ENCODE measurements around the gene TYMP. TPM values are rescaled to one million over a fixed set of nuclear protein-coding genes. Genes with fewer than 3 reads are reported as not detected.

The TYMP gene
- total RNA-seq: 46.3 and 57.6 TPM in 2 replicates

DNA sequence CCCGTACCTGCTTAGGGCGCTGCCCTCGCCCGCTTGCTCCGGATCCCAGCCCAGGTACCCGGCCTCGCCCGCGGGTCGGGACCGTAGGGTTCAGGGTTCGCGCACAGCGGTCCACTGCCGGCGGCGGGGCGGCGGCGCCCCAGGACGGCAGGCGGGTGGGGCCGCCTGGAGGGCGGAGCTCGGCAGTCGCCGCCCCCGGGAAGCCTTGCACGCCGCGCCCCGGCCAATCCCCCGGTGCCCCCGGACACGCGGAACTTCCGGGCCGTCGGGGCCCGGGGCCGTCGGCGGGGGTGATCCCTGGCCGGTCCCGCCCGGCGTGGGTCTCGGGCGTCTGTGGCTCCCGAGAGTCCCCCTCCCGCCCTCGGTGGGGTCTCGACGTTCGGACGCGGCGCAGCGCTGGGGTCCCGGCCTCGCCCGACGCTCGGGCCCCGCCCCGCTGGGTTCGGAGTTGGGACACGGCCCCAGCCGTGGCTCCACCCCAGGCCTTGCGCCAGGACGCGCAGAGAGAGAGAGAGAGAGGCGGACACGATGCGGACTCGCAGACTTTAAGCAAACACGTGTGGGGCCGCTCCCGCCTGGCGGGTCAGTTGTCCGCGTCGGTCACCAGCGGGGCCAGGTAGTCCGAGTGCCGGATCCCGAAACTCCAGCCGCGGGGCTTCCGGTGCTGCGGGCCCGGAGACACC lies at the start of gene TYMP:
TYMP (minus strand) TSS at position 116 of the 683 bp plus-strand sequence. CDS start 303 bp downstream, outside the sequence.

DNA sequence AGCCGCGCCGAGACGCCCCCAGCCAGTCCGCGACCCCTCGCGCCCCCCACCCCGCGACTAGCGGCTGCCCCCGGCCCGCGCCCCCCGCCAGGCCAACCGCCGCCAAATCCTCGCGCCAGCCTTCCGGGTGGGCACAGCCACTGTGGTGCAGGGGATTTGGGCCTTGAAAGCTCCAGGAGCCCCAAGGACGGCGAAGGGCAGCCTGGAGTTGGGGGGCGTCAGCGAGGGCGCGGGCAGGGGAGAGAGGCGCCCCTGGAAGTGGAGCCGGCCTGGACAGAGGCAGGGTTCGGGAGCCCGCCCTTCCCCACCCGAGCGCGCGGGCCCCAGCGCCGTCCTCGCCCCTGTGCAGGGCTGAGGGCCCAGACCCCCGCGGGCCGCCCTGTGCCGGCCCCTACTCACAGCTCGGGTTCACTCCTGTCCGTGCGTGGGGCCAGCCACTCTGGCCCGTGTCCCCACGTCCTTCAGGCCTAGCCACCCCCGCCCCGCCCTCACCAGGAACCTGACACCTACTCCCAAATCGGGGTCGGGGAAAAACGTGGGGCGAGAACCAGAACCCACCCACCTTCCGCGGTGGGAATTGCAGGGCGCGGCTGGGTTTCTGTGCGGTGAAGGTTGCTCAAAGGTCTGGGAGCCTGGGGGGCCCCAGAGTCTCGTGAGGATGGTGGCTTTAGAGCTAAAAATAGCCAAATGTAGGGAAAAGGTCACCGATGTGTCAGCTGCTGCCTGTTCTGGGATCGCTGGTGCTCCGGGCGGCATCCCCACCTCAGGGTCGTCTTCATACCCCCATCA lies 48.4 kb upstream of the TYMP start, which contains the start of gene CPT1B:
CPT1B (minus strand) TSS at position 441 of the 789 bp plus-strand sequence. CDS start 512 bp downstream, outside the sequence.

DNA sequence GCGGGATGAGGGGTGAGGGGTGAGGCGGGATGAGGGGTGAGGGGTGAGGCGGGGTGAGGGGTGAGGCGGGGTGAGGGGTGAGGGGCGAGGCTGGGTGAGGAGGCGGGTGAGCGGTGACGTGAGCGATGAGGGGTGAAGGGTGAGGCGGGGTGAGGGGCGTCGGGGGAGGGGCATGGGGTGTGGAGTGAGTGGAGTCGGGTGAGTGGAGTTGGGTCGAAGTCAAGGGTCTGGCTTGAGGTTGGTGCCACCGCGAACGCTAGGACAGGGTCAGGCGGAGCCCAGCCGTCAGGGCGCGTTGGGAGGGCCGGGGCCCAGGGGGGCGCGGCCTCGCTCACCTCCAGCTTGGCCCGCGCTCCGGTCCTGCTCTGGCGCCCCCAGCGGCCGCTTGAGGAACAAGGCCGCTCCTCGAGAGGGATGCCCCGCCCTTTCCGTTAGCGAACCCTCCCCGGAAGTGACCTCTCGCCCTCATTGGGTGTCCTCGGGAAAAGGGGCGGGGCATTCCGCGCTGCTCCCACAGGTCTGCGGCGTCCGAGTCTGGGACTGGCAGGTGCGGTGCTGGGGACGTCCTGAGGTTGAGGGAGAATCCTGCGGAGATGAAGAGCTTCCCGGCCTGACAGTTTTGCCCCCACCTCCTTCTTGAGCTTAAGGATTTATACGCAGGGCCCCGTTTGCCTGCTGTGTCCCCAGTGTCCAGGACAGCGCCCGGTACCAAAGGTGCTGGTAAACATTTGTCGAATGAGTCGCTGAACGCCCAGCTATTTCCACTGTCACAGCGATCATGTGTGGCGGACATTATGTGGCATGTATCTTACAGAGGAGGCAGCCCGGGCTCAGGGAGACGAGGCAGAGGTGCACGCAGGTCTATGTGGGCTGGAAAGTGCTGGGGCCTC lies 33.0 kb upstream of the TYMP start, which contains the start of gene SYCE3:
SYCE3 (minus strand) TSS at position 397 of the 890 bp plus-strand sequence. CDS start 6,514 bp downstream, outside the sequence.

DNA sequence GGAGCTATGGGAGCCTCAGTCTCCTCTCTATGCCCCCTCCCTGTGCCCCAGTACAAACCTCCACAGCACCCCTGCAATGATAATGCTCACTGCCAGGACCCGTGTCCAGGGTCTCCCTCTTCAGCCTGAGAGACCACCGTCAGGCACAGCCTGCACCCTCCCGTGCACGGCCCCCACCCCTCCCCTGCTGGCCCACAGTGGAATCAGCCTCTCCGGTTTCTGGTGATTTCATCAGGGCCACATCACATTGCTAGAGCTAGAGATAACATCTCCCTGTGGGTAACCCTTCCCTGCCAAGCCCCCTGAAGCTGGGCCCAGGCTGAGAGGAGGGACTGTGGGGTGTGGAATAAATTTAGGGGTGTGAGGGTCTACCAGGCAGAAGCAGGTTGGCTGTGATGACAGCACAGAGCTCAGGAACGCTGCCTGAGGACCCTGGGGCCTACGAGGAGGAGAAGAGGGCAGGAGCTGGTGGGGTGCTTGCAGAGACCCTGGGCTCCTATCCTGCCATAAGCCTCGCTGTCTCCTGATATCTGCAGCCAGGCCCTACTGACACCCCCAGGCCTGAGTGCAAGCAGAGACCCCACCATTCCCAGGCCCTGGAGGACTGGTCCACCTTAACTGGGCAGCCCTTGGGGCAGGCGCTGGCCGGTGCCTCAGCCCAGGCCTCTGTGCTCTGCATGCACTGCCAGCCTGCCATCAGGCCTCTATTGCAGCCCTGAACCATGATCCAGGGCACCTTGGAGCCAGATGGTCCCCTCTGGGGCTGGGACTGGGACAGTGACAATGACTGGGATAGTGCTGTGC lies 15.9 kb upstream of the TYMP start, which contains the start of gene KLHDC7B:
KLHDC7B (plus strand) TSS at position 378 of the 804 bp plus-strand sequence; CDS start at position 723, 345 bp downstream.

GRCh38 chr22:50525104-50525857 lies 4.5 kb downstream of the TYMP start, which contains the start of gene SCO2:
Gene SCO2, minus strand, starts transcription at chr22:50525598. Its CDS starts 1,187 bp downstream, at chr22:50524411.

DNA sequence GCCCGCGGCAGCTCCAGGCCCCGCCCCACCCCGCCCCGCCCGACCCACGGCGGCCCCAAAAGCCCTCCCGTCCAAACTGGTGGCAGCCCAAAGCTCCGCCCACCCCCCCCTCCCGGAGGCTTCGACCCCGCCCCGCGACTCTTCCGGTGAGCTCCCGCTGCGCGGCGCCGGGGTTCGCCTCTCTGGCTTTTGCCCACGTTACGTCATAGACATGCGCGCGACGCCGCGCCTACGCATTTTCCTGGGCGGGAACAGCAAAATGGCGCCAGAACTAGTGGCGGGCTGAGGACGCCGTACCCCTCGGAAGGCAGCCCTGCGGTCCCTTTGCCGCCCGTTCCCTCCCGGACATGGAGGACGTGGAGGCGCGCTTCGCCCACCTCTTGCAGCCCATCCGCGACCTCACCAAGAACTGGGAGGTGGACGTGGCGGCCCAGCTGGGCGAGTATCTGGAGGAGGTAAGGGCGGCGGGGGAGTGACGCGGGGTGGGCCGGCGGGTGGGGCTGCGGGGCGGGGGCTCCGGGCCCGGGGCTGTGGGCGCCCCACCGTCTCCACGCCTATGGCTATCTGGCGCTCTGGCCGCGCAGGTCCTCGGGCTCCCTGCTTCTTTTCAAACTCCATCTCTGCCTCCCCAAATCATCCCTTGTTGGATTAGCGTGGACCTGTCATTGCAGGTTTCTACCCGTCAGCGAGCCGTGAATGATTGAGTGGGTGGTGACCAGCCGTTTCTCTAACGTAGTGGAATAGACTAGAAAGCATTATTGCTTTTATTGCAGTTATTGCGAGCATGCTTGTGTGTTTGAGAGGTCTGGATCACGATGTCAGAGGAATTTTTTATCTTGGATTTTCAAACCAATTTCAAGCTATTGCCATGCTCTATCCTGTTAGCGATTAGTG lies 21.6 kb downstream of the TYMP start, which contains the start of gene NCAPH2:
NCAPH2 (plus strand) TSS at position 234 of the 894 bp plus-strand sequence; CDS start at position 348, 114 bp downstream.

GRCh38 chr22:50507421-50507990 lies 22.3 kb downstream of the TYMP start, which contains the start of gene LMF2:
Gene LMF2, minus strand, starts transcription at chr22:50507702. Its CDS starts 27 bp downstream, at chr22:50507675.

DNA sequence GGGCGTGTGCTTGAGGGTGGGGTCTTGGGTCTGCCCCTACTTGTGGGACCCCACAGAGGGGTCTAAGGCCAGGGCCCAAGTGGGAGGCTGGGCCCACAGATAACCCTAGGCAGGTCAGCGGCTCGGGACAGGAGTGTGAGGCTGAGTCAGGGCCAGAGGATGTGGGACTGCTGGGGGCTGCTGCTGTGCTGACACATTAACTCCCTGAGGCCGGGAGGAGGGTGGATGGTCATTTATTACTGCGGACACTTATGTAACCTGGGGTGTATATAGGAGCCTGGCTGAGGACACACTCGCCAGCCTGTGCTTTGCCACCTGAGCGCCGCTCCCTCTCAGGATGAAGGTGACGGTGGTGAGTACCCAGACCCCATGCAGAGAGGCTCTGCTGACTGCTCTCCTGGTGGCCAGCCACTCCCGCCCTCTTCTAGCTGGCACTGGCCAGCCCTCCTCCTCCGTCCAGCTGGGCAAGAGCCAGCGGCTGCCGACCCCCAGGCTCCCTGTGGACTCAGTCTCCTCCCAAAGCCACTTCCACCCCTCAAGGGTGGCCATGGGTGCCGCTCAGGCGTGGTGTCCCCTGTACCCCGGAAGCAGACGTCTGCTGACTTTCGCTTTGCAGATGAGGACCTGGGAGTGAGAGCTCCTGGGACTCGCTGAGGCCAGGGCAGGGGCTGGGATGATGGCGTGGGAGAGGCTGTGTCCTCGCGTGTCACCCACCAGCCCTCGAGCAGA lies 43.1 kb downstream of the TYMP start, which contains the start of gene MIOX:
MIOX (plus strand) TSS at position 299 of the 729 bp plus-strand sequence; CDS start at position 338, 39 bp downstream.

GRCh38 chr22:50481440-50482106 lies 48.2 kb downstream of the TYMP start, which contains the start of gene ADM2:
Gene ADM2, plus strand, starts transcription at chr22:50481543. Its CDS starts 305 bp downstream, at chr22:50481848.

Other genes with a start within 250 kb of the TYMP start
- gene PLXNB2, start 222.4 kb downstream of the TYMP start, total RNA-seq: 143 and 157 TPM in 2 replicates
- gene DENND6B, start 203.0 kb downstream of the TYMP start, total RNA-seq: 6.6 and 8.5 TPM in 2 replicates
- gene PPP6R2, start 186.7 kb downstream of the TYMP start, total RNA-seq: 44.7 and 47.3 TPM in 2 replicates
- 53.8 and 57.3 TPM in 2 replicates for gene SBF1, start 55.0 kb downstream of the TYMP start, total RNA-seq
- 14.5 and 35.9 TPM in 2 replicates for gene ADM2, start 48.5 kb downstream of the TYMP start, total RNA-seq
- gene MIOX, start 43.2 kb downstream of the TYMP start, total RNA-seq: 0.43 TPM in 1 of 2 replicates, not detected in the other
- gene LMF2, start 22.3 kb downstream of the TYMP start, total RNA-seq: 64.2 and 77.0 TPM in 2 replicates
- gene NCAPH2, start 21.8 kb downstream of the TYMP start, total RNA-seq: 22.5 and 28.0 TPM in 2 replicates
- gene SCO2, start 4.4 kb downstream of the TYMP start, total RNA-seq: 1.3 and 2.5 TPM in 2 replicates
- 1.8 and 2.4 TPM in 2 replicates for gene KLHDC7B, start 15.9 kb upstream of the TYMP start, total RNA-seq
- not detected in 2 replicates for gene SYCE3, start 32.9 kb upstream of the TYMP start, total RNA-seq
- 0.51 and 1.4 TPM in 2 replicates for gene CPT1B, start 48.4 kb upstream of the TYMP start, total RNA-seq
- gene CHKB, start 52.8 kb upstream of the TYMP start, total RNA-seq: 25.7 and 26.1 TPM in 2 replicates
- gene MAPK8IP2, start 70.8 kb upstream of the TYMP start, total RNA-seq: 0.68 and 2.7 TPM in 2 replicates
- gene ARSA, start 98.1 kb upstream of the TYMP start, total RNA-seq: 42.0 and 68.4 TPM in 2 replicates
- 2.5 and 3.8 TPM in 2 replicates for gene SHANK3, start 142.8 kb upstream of the TYMP start, total RNA-seq
- gene ACR, start 208.2 kb upstream of the TYMP start, total RNA-seq: not detected in 2 replicates